Activated naive CD8-positive, alpha-beta T cell treated with anti-CD3 and anti-CD28 coated beads, Interleukin-2, amount 50 U/mL, for 16 hours (primary cell): ENCODE measurements around the gene IDH3G.
"Not testable (repeated sequence)": the region's sequence is repeated elsewhere in the genome, so short reads cannot be mapped to it uniquely, and the experiment has no call there.

Experiments
- DNase-seq: peaks from one replicate; pipeline ENCODE4 v3.0.0-alpha.2; 2020; ENCODE audit warnings: low read depth, low spot score

IDH3G gene

GRCh38 chrX:153762626-153763173 lies 31.5 kb downstream of the IDH3G start:
- no peak for DNase-seq

DNA sequence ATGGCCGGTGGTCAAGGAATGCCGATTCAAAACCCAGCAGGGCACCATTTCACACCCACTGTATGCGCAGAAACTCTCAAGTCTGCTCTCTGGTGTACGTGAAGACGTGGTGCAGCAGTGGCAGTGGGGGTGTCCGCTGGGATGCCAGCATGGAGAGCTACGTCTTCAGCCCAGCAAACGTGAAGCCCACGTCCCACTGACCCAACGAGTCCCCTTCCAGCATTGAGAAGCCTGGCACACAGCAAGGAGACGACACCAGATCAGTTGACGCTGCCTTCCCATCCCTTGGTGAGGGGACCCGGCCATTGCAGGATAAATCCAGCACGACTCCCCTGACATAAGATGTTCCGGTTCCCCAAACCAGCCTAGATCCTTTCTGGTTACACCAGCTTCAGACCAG lies 32.3 kb downstream of the IDH3G start:
- DNase-seq, result no peak

DNA sequence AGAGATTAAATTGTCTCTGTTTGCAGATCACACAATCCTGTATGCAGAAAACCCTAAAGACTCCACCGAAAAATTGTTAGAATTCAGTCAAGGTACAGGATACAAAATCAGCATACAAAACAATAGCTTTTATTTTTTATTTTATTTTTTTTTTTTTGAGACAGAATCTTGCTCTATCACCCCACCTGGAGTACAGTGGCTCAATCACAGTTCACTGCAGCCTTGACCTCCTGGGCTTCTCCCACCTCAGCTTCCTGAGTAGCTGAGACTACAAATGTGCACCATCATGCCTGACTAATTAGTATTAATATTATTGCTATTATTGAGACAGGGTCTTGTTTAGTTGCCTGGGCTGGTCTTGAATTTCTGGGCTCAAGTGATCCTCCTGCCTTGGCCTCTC lies 39.0 kb downstream of the IDH3G start:
- no peak for DNase-seq

DNA sequence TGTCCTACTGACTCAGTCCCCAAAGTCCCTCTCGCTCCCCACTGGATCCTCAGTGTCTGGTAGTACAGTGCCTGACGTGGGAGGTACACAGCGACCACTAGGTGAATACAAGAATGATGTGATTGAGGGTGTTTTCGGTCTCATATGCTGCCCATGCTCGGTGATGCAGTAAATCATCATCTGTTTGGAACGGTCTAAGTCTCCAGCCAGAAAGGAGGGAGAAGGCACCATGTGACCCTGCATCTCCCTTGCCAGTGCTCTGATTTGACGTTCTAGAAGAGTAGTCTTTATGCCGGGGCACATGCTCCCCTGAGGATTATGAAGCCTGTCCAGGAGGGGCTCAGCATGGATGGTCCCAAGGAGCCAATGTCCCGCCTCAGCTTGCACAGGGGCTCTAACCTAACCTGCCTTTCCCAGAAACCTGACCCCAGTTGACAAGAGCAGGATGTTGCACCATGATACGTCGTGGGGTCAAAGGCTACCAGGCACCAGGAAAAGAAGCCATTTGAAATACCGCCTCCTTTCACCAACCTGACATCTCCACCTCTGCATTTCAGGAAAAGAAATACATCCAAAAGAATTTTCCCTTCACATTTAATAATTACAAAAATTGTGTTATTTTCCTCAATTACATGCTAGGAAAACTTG lies 43.9 kb downstream of the IDH3G start:
- no peak for DNase-seq

GRCh38 chrX:153749017-153749416 lies 45.2 kb downstream of the IDH3G start:
- not testable (repeated sequence) for DNase-seq

- DNase-seq, result not testable (repeated sequence)
Observed at GRCh38 chrX:153746991-153747390, 47.2 kb downstream of the IDH3G start.

DNA sequence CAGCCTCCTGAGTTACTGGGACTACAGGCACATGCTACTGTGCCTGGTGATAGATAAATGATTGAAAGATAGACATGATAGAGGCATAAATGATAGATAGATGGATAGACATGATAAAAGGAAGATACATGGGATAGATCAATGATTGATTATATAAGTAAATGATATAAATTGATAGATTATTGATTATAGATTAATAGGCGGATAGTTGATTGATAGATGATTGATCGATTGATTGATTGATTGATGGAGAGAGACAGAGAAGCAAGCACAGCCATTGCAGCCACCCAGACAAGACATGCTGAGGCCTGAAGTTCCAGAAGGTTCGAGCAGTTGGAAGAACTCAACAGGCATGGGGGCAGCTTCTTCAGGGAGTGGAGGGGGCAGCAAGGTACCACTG lies 47.8 kb downstream of the IDH3G start:
- no peak for DNase-seq

DNA sequence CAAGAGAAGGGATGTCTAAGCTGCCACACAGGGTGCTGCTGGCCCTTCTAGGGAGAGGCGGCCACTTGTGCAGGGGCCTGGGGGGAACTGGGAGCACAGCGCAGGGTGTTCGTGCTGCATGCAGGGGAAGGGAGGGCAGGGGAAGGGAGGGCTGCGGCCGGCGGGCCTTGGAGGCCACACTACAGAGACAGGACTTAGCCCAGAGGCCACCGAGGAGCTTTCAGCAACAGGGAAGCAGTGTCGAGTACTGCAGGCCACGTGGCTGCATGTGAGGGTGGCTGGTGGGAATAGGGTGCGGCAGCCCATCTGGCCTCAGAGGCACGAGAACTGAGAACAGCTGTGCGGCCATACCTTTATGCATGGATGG lies 49.1 kb downstream of the IDH3G start:
- DNase-seq, result not testable (repeated sequence)

DNA sequence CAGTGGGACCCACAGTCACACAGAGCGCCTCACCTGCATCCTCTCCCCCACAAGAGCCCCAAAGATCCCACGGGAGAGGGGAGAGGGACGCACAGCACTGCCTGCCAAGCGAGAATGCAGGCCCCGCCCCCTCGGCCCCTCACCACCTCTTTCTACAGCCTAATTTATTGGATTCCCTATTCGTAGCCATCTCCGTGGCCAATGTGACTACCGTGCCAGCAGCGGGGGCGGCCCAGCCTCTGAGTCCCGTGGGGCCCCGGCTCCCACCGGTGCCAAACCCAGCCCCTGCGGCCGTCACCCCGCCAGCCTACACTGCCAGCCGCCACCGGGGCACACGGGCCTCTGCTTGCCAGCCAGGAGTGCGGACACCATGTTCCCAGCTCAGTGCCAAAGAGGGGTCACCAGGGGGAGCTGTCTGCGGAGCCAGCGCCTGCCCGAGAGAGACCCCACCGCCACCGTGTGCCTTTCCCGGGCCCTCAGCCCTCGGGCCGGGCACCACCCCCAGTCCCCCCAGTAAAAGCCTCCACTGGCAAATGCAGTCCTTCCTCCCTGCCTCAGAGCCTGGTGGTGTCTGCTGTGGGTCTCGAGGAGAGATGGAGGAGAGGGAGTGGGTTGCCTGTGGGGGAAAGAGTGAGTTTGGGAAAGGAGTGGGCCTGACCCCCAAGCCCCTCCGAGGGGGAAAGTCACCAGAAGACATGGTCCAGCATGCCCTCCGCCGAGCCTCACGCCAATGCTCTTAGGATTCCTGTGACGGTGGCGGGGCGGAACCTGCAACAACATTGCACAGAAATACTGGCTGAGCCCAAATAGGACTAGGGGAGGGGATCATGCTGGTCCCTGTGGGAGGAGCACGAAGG lies 49.7 kb downstream of the IDH3G start:
- DNase-seq, result no peak

DNA sequence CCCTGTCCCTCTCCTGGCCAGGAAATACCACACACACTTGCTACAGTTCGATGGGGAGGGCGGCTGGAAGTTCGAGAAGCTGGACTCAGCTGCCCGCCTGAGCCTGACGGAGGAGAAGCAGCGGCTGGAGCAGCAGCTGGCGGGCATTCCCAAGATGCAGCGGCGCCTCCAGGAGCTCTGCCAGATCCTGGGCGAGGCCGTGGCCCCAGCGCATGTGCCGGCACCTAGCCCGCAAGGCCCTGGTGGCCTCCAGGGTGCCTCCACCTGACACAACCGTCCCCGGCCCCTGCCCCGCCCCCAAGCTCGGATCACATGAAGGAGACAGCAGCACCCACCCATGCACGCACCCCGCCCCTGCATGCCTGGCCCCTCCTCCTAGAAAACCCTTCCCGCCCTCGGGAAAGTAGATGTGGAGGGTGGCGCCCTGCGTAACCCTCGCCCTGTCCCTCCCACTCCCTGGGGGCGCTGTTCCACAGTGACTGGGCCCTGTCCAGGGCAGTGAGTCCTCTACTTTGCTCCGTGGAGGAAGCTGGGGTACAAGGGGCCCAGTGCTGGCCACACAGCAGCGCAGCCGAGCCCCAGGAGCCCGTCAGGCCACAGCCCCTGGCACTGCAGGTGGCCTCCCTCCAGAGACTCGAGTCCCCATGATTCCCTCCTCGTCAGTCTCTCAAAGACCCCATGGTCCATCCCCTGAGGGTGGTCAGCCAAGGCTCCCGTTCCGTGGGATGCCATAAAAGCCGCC lies 50.5 kb downstream of the IDH3G start:
- not testable (repeated sequence) for DNase-seq

GRCh38 chrX:153742796-153743467 lies 51.2 kb downstream of the IDH3G start:
- DNase-seq, result not testable (repeated sequence)

DNA sequence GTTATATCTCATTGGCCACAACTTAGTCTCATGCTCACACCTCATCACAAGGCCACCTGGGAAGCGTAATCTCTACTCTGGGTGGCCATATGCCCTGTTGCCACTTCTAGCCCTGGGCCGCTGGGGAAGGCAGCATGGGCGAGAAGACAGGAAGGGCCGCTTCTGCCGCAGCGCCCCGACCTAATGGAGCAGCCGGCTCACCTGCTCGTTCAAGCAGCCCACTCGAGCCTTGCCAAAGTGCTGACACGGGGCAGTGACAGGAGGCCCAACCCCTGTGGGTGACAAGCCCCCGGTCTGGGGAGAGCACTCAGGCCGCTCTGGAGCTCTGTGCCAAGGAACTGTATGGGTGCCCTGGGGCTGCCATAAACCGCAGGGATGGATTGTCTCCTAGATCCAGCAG lies 52.1 kb downstream of the IDH3G start:
- not testable (repeated sequence) for DNase-seq

DNA sequence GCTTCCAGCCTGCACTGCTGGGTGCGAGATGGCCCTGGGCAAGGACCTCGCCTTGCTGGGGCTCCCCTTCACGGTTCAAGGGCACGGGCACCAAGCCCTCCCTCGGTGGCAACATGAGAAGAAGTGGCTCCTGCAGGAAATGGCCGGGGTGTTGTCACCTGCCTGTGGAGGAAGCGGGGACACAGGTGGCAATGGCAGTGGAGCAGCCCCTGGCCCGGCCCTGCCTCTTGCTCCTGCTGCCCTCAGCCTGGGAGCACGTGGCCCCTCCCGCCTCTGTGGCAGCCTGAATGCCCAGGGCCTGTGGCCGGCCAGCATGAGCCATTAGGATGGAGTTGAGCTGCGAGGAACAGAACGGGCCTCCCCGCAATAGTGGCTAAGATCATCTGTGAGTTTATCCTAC lies 52.7 kb downstream of the IDH3G start:
- no peak for DNase-seq

- no peak for DNase-seq
Observed at GRCh38 chrX:153740631-153741222, 53.4 kb downstream of the IDH3G start.

DNA sequence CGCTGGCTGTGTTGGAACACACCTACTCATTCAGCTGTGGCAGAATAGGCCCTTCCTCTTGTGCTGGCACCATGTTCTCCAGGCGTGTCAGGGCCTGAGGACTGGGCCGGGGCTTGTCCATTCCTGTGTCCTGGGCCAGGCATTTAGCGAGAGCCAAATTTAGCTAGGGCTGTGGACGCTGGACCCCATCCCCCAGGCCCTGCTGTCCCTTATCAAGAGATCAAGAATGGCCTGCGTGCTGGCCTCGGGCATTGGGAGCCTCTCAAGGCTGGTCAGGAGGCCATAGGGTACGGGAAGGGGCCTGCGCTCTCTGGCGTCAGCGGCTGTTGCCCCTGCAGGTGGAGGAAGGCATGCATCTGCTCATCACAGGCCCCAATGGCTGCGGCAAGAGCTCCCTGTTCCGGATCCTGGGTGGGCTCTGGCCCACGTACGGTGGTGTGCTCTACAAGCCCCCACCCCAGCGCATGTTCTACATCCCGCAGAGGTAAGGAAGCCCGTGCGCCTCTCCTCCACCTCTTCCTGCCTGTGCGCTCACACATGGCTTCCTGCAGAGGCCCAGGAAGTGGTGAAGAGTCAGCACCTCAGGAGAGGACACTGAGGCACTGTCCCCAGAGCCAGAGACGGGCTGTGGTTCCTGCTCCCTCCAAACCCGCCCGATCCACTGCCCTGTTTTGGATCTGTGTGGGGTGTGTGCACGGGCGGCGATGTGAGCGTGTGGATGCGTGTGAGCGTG lies 54.3 kb downstream of the IDH3G start:
- DNase-seq, result no peak

DNA sequence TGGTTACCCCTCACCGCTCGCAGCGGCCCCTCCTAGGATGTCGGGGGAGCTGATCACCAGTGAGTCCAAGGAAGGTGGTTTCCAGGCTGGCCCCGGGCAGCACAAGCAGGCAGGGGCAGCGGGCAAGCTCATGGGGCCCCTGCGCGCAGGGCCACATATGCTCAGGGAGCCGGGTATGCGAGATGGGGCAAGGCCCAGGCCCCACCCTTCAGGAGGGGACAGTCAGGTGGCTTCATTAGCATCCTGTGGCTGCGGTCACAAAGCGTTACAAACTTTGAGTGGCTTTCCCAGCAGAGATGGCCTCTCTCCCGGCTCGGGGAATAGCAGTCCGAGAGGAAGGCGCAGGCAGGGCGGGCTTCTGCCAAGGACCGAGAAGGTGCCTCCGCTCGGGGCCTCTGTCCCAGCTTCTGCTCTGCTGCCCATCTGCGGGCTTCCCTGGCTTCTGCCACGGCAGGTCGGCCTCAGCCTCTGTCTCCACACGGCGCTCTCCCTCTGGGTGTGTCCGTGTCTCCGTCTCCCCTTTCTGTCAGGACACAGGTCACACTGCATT lies 56.0 kb downstream of the IDH3G start:
- DNase-seq, result no peak

GRCh38 chrX:153736871-153737441 lies 57.2 kb downstream of the IDH3G start:
- no peak for DNase-seq

DNA sequence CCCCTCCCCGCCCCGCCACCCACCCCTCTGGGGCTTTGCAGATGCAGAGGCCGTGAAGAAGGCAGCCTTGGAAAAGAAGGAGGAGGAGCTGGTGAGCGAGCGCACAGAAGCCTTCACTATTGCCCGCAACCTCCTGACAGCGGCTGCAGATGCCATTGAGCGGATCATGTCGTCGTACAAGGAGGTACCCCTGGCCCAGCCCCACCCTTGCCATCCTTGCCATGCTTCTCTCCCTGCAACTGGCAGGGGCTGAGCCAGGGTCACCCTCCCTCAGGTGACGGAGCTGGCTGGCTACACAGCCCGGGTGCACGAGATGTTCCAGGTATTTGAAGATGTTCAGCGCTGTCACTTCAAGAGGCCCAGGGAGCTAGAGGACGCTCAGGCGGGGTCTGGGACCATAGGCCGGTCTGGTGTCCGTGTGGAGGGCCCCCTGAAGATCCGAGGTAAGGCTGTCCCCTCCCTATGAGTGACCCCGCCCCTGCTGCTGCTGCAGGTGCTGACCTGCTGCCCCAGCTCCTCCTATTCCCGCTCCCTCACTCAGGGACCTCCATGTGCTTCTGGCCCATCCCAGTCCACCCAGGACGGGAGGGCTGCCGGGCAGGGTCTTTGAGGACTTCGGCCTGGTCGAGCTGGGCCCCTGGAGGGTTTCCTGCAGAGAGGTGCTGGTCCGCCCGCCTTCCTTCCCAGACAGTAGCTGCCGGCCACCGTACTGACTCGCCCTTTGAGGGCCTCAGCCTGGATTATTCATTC lies 57.9 kb downstream of the IDH3G start:
- no peak for DNase-seq
